LNCAP (cell line): Measurements from ENCODE around the gene MAIP1.

Source experiments
- CTCF ChIP-seq: fragments of 450-650 bp; IDR thresholded peaks from 2 replicates; pipeline ENCODE4 v1.5.1; 2017; ENCODE audit warnings: mild to moderate bottlenecking

Gene MAIP1

GRCh38 chr2:199973703-199974102 lies 18.3 kb downstream of the MAIP1 start:
- peak; percentile 47; the same call in 1 of the 2 replicates for TF ChIP-seq CTCF

GRCh38 chr2:199975273-199975895 lies 20.0 kb downstream of the MAIP1 start:
- no peak for TF ChIP-seq CTCF

- no peak for TF ChIP-seq CTCF
Observed at GRCh38 chr2:199977984-199978415, 22.6 kb downstream of the MAIP1 start.

GRCh38 chr2:199979398-199979797 lies 24.0 kb downstream of the MAIP1 start:
- TF ChIP-seq CTCF = no peak

- TF ChIP-seq CTCF = peak; percentile 75
Observed at GRCh38 chr2:199979832-199980628, 24.6 kb downstream of the MAIP1 start.

- no peak for TF ChIP-seq CTCF
Observed at GRCh38 chr2:199982126-199982843, 26.9 kb downstream of the MAIP1 start.

GRCh38 chr2:199983534-199983933 lies 28.2 kb downstream of the MAIP1 start:
- no peak for TF ChIP-seq CTCF
